PFSK-1 (cell line): Measurements from ENCODE around the gene AFF2.

Experiments
- POLR2AphosphoS5 ChIP-seq: IDR thresholded peaks from 2 replicates; pipeline ENCODE4 v1.6.1; 2012; ENCODE audit warnings: low read depth, mild to moderate bottlenecking, control low read depth, low read length, moderate library complexity
- TF ChIP-seq, protein P1 (sequence below), 2 experiments: IDR thresholded peaks; 2 replicates each; pipeline versions ENCODE4 v1.6.1 to v1.8.0; 2011 to 2012; ENCODE audit warnings: low read depth in 2 of 2, low read length in 2 of 2, control low read depth in 1 of 2, inconsistent platforms in 1 of 2, mild to moderate bottlenecking in 1 of 2, moderate library complexity in 1 of 2; ENCODE audit not compliant: insufficient read depth in 1 of 2

DNA sequence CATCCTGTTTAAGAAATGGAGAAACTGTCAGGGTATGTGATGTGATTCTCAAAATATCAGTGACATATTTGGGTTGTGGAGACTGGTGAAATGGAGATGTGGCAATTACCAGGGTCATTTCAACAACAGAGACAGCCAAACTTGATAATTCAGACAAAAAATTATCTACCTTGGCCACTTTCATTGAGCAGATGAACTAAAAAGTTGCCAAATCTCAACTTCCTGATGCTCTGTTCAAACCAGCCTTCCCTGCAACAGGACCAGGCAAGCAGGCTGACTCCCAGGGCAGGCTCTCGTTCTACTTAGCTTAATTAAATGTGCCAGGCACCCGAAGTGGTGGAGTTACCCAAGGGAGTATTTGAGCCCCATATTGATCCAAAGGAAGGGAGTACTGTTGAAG, 199.6 kb downstream of the AFF2 start:
- TF ChIP-seq, protein P1, sequence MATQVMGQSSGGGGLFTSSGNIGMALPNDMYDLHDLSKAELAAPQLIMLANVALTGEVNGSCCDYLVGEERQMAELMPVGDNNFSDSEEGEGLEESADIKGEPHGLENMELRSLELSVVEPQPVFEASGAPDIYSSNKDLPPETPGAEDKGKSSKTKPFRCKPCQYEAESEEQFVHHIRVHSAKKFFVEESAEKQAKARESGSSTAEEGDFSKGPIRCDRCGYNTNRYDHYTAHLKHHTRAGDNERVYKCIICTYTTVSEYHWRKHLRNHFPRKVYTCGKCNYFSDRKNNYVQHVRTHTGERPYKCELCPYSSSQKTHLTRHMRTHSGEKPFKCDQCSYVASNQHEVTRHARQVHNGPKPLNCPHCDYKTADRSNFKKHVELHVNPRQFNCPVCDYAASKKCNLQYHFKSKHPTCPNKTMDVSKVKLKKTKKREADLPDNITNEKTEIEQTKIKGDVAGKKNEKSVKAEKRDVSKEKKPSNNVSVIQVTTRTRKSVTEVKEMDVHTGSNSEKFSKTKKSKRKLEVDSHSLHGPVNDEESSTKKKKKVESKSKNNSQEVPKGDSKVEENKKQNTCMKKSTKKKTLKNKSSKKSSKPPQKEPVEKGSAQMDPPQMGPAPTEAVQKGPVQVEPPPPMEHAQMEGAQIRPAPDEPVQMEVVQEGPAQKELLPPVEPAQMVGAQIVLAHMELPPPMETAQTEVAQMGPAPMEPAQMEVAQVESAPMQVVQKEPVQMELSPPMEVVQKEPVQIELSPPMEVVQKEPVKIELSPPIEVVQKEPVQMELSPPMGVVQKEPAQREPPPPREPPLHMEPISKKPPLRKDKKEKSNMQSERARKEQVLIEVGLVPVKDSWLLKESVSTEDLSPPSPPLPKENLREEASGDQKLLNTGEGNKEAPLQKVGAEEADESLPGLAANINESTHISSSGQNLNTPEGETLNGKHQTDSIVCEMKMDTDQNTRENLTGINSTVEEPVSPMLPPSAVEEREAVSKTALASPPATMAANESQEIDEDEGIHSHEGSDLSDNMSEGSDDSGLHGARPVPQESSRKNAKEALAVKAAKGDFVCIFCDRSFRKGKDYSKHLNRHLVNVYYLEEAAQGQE (IDR thresholded peaks at IDR 0.05; ENCODE audit: insufficient read depth in 1 of 2, low read depth in 2 of 2, low read length in 2 of 2) = no peak
- TF ChIP-seq POLR2AphosphoS5 = no peak
